Suprapubic skin (tissue), 4 donors: ENCODE data around the gene MAD1L1.

Experiments used
- CTCF ChIP-seq, 2 donors: fragments of 200-600 bp in 1 of 2; fragments of 450-650 bp in 1 of 2; sonication (generic) in 1 of 2; IDR thresholded peaks; one replicate each; pipeline ENCODE4 v1.5.1; 2016 to 2019; ENCODE audit warnings: antibody characterized with exemption in 2 of 2, mild to moderate bottlenecking in 1 of 2, moderate library complexity in 1 of 2
- POLR2A ChIP-seq, 2 donors: fragments of 450-650 bp; IDR thresholded peaks; one replicate each; pipeline ENCODE4 v1.6.1; 2017; ENCODE audit warnings: antibody characterized with exemption in 2 of 2, mild to moderate bottlenecking in 2 of 2, moderate library complexity in 2 of 2
- POLR2AphosphoS5 ChIP-seq, 3 donors: sonication (generic); formaldehyde crosslinking; IDR thresholded peaks; one replicate each; pipeline ENCODE4 v1.6.1; 2017; ENCODE audit warnings: antibody characterized with exemption in 3 of 3

GRCh38 chr7:2006921-2007381 lies 225.8 kb downstream of the MAD1L1 start:
- TF ChIP-seq CTCF (IDR thresholded peaks at IDR 0.05) (no peak), POLR2A (IDR thresholded peaks at IDR 0.05) (no peak), POLR2AphosphoS5 (IDR thresholded peaks at IDR 0.05) (no peak)
